Vagina (tissue), 2 donors: ENCODE measurements around the gene CKAP2L. TPM values are rescaled to one million over a fixed set of nuclear protein-coding genes. Genes with fewer than 3 reads are reported as not detected.

Experiments
- DNase-seq, 2 donors: peaks; one replicate each; pipeline ENCODE4 v3.0.0-alpha.2; 2017; ENCODE audit errors: extremely low spot score in 2 of 2
- H3K27ac ChIP-seq: fragments of 200-600 bp; sonication (generic); one replicate; pipeline ENCODE4 v1.5.1; 2019
- H3K27me3 ChIP-seq: fragments of 200-600 bp; sonication (generic); one replicate; pipeline ENCODE4 v1.5.1; 2019
- H3K36me3 ChIP-seq, 2 donors: fragments of 200-600 bp; sonication (generic); one replicate each; pipeline ENCODE4 v1.5.1; 2017 to 2019
- H3K4me1 ChIP-seq: fragments of 200-600 bp; sonication (generic); one replicate; pipeline ENCODE4 v1.5.1; 2019
- H3K4me3 ChIP-seq, 2 donors: fragments of 200-600 bp; sonication (generic); 1 replicate in 1 of 2; 2 replicates in 1 of 2; pipeline ENCODE4 v1.5.1; 2016 to 2019
- H3K9me3 ChIP-seq: fragments of 200-600 bp; sonication (generic); one replicate; pipeline ENCODE4 v1.5.1; 2019
- POLR2A ChIP-seq, 2 donors: fragments of 450-650 bp; IDR thresholded peaks; one replicate each; pipeline ENCODE4 v1.6.1; 2017; ENCODE audit warnings: antibody characterized with exemption in 2 of 2, mild to moderate bottlenecking in 2 of 2, moderate library complexity in 2 of 2
- POLR2AphosphoS5 ChIP-seq, 2 donors: sonication (generic); formaldehyde crosslinking; IDR thresholded peaks; one replicate each; pipeline ENCODE4 v1.9.0; 2017; ENCODE audit warnings: antibody characterized with exemption in 2 of 2, mild to moderate bottlenecking in 2 of 2, low read depth in 1 of 2; ENCODE audit not compliant: insufficient read depth in 1 of 2
- intact Hi-C: fragments of 100-400 bp; cut with DNase I; formaldehyde crosslinking; loops from one replicate; pipeline ENCODE4 v1.15.1; 2023
- total RNA-seq: library from RNA; depleted of rRNA; stranded (reverse); fragments of >200 nt; gene quantifications from one replicate; pipeline ENCODE4 v1.2.3, GENCODE V29; 2016
- TF ChIP-seq, protein P1 (sequence below), 3 experiments: fragments of 450-650 bp in 2 of 3; fragments of 200-600 bp in 1 of 3; sonication (generic) in 1 of 3; IDR thresholded peaks; one replicate each; pipeline ENCODE4 v1.5.1; 2017 to 2019; ENCODE audit warnings: antibody characterized with exemption in 3 of 3, mild to moderate bottlenecking in 2 of 3, moderate library complexity in 2 of 3

The CKAP2L gene
- total RNA-seq, 1 donor from 2014 or later: 1.2 TPM

DNA sequence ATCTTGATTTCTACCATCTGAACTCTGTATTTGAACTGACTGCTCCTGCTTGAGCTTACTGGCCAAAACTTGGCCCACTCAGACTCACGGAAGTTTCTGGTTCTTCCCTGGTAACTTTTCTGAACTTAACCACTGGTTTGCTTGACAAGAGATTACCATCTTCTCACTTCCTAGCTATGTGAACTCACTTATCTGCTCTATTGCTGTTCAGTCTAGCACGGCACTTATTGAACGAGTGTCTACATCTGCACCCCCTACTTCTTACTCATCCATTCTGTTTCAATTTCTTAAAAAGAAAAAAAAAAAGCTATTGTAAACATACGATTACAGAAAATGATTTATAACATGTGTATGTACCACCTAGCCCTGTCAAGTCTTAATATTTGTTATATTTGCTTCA, 9.0 kb downstream of the CKAP2L start:
- no peak for TF ChIP-seq POLR2A (IDR thresholded peaks at IDR 0.05)
- TF ChIP-seq POLR2AphosphoS5 (IDR thresholded peaks at IDR 0.05; ENCODE audit: insufficient read depth in 1 of 2, low read depth in 1 of 2): no peak
- TF ChIP-seq, protein P1, sequence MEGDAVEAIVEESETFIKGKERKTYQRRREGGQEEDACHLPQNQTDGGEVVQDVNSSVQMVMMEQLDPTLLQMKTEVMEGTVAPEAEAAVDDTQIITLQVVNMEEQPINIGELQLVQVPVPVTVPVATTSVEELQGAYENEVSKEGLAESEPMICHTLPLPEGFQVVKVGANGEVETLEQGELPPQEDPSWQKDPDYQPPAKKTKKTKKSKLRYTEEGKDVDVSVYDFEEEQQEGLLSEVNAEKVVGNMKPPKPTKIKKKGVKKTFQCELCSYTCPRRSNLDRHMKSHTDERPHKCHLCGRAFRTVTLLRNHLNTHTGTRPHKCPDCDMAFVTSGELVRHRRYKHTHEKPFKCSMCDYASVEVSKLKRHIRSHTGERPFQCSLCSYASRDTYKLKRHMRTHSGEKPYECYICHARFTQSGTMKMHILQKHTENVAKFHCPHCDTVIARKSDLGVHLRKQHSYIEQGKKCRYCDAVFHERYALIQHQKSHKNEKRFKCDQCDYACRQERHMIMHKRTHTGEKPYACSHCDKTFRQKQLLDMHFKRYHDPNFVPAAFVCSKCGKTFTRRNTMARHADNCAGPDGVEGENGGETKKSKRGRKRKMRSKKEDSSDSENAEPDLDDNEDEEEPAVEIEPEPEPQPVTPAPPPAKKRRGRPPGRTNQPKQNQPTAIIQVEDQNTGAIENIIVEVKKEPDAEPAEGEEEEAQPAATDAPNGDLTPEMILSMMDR (IDR thresholded peaks at IDR 0.05): no peak
- Histone ChIP-seq H3K27ac (no peak overlapping the region), H3K36me3 (no peaks in the 10 kb centered on the region), H3K27me3 (no peaks in the 10 kb centered on the region), H3K4me1 (no peaks in the 10 kb centered on the region), H3K9me3 (no peaks in the 10 kb centered on the region), H3K4me3 (no peak overlapping the region)
- intact Hi-C loops: loop anchor here (10.0 kb wide), 1 partner anchor 179 kb away; no protein-coding TSS in a partner anchor
- DNase-seq: no peak

- Histone ChIP-seq H3K27me3 (no peaks in the 10 kb centered on the region), H3K9me3 (no peaks in the 10 kb centered on the region), H3K36me3 (no peaks in the 10 kb centered on the region), H3K4me1 (no peaks in the 10 kb centered on the region), H3K4me3 (no peak overlapping the region), H3K27ac (no peak overlapping the region)
- TF ChIP-seq, protein P1 (IDR thresholded peaks at IDR 0.05): no peak
- TF ChIP-seq POLR2AphosphoS5 (IDR thresholded peaks at IDR 0.05; ENCODE audit: insufficient read depth in 1 of 2, low read depth in 1 of 2) (no peak), POLR2A (IDR thresholded peaks at IDR 0.05) (no peak)
- intact Hi-C loops: loop anchor here (10.0 kb wide), 1 partner anchor 180 kb away; no protein-coding TSS in a partner anchor
- DNase-seq: no peak
These were observed 9.8 kb downstream of the CKAP2L start for GRCh38 chr2:112754564-112754963.

- H3K27me3 ChIP-seq: no peaks in the 10 kb centered on the region
- H3K4me1 ChIP-seq: no peaks in the 10 kb centered on the region
- H3K9me3 ChIP-seq: no peaks in the 10 kb centered on the region
- no peak overlapping the region for H3K27ac ChIP-seq
- TF ChIP-seq, protein P1 (IDR thresholded peaks at IDR 0.05): no peak
- DNase-seq: no peak
- H3K4me3 ChIP-seq: no peak overlapping the region
- no peaks in the 10 kb centered on the region for H3K36me3 ChIP-seq
- intact Hi-C loops: loop anchor here (10.0 kb wide), 1 partner anchor 182 kb away; no protein-coding TSS in a partner anchor
These were observed 11.7 kb downstream of the CKAP2L start for GRCh38 chr2:112752667-112753066.

DNA sequence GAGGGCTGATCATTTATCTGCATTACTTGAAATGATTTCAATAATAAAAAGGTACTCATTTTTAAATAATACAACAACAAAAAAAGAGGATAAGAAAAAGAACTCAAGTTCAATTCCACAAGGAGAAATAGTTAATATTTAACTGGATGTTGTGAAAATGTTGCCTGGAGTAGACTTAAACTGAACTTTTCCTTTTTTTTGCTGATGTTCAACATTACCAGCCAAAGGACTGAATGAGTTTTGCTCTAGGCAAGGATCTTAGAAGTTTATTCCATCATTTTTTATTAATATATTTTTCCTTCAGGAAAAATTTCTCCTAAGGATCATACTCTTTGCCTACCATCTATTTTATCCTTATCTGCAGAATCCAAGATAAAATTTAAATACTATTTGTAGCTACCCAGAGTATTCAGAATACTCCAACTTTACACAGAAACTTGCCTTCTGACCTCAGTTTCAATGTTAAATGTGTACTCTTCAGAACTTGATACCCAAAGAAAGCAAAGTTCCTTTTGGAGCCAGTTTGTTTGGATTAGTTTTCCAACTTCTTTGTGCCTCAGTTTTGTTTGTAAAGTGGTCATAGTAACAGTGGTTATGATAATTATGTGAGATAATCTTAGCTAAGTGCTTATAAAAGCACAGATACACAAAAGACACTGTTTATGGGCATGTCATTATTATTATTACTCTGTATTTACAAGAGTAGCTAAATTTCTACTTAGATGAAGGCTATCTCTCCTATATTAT, 12.8 kb downstream of the CKAP2L start:
- Histone ChIP-seq H3K4me3 (no peak overlapping the region), H3K36me3 (no peaks in the 10 kb centered on the region), H3K4me1 (no peaks in the 10 kb centered on the region), H3K27me3 (no peaks in the 10 kb centered on the region), H3K9me3 (no peaks in the 10 kb centered on the region), H3K27ac (no peak overlapping the region)
- intact Hi-C loops: loop anchor here (10.0 kb wide), 1 partner anchor 183 kb away; no protein-coding TSS in a partner anchor
- TF ChIP-seq, protein P1 (IDR thresholded peaks at IDR 0.05): no peak
- TF ChIP-seq POLR2AphosphoS5 (IDR thresholded peaks at IDR 0.05; ENCODE audit: insufficient read depth in 1 of 2, low read depth in 1 of 2) (no peak), POLR2A (IDR thresholded peaks at IDR 0.05) (no peak)
- DNase-seq: no peak

GRCh38 chr2:112750560-112750843, 13.9 kb downstream of the CKAP2L start:
- TF ChIP-seq POLR2AphosphoS5 (IDR thresholded peaks at IDR 0.05; ENCODE audit: insufficient read depth in 1 of 2, low read depth in 1 of 2) (no peak), POLR2A (IDR thresholded peaks at IDR 0.05) (no peak)
- TF ChIP-seq, protein P1 (IDR thresholded peaks at IDR 0.05): no peak
- Histone ChIP-seq H3K4me1 (no peaks in the 10 kb centered on the region), H3K9me3 (no peaks in the 10 kb centered on the region), H3K27ac (no peak overlapping the region), H3K4me3 (no peak overlapping the region), H3K36me3 (no peaks in the 10 kb centered on the region), H3K27me3 (no peaks in the 10 kb centered on the region)
- DNase-seq: no peak
- intact Hi-C loops: loop anchor here (10.0 kb wide), 1 partner anchor 184 kb away; no protein-coding TSS in a partner anchor
